ENCODE data around the gene NFAM1.

NFAM1 gene

DNA sequence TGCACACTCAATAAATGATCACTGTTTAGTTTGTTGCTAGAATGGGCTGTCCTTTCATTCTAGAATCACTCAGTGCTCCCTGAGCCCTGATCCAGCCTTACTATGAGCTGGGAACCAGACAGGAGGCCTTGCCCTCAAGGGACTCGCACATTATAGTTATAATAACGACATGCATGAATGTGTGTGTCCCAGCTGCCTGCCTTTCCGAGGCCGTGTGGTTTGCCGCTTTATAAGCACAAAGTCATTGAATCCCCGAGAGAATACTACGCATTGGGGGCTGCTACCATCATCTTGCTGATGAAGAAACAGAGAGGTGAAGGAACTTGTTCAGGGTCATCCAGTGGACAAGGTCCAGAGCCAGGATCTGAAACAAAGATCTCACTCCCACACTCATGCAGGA, 75.7 kb downstream of the NFAM1 start:
- no peak for DNase-seq

GRCh38 chr22:42353883-42354727, 78.1 kb downstream of the NFAM1 start:
- DNase-seq = peak; percentile 33

DNA sequence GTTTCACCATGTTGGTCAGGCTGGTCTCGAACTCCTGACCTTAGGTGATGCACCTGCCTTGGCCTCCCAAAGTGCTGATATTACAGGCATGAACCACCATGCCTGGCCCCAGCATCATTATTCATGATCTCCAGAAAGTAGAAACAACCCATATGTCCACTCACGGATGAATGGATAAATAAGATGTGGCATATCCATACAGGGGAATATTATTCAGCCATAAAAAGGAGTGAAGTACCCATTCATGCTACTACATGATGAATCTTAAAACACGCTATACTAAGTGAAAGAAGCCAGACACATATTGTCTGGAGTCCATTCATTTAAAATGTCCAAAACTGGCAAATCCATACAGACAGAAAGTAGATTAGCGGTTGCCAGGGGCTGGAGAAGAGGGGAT, 81.8 kb downstream of the NFAM1 start:
- DNase-seq = no peak

DNA sequence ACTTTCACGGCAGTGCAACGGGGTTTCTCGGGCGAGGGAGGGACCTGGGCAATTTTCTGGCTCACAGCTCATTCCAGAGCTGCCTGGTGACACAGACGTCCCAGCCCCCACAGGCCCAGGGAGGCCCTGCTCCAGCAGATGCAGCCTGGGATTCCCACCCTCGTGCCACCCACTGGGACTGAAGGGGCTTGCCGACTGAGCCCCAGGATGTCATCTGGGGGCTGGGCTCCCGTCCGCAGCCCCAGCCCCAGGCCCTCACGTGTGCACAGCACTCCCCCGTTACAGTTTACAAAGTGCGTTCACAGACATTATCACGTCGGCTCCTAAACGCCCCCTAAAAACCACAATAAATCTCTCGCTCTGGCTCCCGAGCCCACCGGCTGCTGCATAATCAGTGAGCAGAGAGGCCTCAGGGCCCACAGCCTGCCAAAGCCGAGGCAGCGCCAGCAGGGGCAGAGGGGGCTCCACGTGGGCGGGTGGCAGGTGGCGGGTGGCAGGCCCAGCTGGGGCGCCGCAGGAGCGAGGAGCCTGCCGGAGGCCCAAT, 84.8 kb downstream of the NFAM1 start:
- DNase-seq = no peak

DNA sequence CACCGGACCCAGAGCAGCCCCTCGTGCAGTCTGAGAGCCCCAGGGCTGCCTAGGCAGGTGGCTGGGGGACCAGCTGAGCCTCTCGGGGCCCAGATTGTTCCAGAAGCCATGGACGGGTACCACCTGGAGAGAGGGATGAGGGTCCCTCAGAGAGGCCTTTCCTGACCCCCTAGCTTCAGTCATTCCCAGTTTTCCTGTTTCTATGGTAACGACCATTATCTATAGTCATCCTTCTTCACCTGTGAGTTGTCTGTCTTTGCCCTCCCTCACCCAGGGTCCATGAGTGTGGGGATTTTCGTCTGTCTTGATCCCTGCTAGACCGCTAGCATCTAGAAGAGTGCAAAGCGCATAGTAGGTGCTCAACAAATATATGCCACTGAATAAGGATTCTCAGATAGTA, 85.5 kb downstream of the NFAM1 start:
- DNase-seq = no peak

DNA sequence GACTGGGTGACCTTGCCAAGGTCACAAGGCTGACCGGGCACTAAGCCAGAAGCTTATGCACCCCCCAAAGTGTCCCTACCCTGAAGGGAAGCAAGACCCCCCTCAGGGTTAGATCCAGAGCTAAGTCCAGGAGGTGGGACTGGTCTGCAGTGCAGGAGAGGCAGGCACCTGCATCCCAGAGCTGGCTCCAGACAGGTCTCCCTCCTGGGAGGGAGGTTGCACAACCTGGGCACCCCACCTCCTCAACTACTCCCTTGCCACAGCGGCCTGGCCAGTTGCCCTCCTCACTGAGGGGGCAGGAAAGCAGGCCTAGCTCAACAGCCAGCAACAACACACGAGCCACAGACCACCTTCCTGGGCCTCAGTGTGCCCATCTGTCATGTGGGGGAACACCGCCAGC, 86.7 kb downstream of the NFAM1 start:
- no peak for DNase-seq

DNA sequence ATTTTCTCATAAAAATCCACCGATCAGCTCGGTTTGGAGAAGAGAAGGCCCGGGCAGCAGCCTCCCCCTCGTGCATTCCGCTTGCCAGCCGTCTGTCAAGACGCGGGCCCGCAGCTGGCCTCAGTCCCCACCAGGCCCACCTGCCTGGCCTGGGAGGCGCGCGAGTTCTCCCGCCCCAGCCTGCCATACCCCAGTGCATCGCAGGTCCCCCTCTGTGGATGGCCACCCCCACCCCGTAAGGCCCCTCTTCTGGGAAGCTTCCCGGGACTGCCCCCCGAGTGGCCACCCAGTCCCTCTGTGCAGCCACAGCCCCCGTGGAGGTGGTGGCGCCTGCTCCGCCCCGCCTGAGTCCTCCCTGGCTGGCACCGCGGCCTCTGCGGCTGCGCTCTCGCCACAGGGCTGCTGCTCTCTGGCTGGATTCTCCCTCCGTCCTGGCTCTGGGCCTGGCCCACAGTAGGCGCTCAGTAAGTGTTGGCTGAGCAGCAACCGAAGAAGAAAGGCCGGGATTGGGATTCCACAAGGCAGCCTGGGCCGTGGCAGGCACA, 87.8 kb downstream of the NFAM1 start:
- no peak for DNase-seq

DNA sequence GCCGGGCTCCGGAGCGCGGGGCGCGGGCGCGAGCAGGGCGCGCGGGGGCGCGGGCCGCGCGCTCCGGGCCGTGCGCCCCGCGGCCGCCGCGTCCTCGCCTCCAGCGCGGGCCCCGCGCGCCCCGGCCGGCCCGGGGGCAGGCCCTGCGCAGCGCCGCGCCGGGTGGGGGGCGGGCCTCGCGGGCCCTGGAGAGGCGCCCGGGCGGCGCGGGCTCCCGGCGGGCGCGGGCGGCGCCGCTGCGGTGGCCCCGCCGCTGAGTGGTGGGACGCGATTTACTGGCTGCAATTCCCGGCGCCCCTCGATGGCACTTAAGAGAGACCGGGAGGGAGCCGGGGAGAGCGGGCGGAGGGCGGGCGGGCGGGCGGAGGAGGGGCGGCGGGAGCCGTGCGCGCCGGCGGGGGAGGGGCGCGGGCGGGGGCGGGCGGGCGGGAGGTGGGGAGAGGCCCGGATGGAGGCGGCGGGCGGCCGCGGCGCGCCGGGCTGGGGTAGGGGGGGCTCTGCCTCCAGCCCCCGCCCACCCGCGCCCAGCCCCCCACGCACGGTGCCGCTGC, 88.6 kb downstream of the NFAM1 start:
- DNase-seq = no peak

- DNase-seq = no peak
These were observed 89.1 kb downstream of the NFAM1 start for GRCh38 chr22:42343121-42343454.

GRCh38 chr22:42342426-42343120, 89.6 kb downstream of the NFAM1 start:
- DNase-seq = no peak

DNA sequence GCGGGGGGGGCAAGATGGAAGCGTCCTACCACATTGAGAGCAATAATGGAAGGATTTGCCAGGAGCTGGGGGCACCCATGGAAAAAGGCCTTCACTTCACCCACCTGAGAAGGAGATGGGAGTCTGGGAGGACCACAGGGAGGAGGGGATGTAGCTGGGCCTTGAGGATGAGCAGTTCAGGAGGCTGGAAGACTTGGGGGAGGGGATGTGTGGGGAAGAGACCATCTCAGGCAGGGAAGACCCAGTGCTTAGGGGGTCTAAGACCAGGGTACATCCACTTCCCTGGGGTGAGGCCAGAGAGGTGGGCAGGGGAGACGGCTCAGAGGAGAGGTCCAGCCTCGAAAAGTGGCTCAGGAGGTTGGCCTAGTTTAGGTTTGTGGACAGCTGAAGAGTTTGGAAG, 90.4 kb downstream of the NFAM1 start:
- DNase-seq = no peak

DNA sequence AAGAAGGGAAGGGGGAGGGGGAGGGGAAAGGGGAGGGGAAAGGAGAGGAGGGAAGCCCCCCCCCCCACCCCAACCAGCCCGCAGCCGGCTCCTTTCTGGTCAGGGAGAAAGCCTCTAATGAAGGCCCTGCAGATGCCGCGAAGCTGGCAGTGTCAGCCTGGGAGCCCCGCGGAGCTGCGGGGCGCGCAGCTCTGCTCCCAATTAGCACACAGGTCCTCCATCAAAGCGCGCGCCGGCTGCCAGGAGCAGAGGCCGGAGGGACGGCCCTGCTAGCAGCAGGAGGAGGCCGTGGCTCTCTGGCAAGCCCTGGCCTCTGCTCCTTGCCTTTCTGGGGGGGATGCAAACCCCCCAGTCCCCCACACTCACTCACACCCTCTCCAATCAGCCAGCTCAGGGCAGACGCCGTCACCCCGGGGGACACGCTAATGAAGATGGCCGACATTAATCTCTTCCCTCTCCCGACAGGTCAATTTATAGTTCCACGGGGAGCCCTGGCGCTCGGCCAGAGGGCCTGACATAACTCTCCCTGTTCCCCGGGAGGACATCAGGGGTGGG, 91.3 kb downstream of the NFAM1 start:
- DNase-seq = no peak

DNA sequence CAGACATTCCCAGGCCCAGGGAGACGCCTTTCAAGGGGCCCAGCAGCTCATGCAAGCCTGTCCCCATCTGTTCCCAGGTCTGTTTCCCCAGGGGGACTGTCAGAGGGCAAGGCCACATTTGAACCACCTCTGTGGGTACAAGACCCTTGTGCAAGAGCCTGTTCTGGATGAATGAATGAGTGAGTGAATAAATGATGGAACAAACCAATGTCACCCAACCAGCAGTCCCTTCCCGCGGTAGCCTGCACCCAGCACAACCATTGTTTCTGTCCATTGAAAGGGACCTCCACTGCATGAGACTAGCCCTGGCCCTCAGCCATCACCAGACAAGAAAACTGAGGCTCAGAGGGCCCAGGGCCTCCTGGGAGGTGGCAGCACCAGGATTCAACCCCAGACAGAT, 92.1 kb downstream of the NFAM1 start:
- no peak for DNase-seq

DNA sequence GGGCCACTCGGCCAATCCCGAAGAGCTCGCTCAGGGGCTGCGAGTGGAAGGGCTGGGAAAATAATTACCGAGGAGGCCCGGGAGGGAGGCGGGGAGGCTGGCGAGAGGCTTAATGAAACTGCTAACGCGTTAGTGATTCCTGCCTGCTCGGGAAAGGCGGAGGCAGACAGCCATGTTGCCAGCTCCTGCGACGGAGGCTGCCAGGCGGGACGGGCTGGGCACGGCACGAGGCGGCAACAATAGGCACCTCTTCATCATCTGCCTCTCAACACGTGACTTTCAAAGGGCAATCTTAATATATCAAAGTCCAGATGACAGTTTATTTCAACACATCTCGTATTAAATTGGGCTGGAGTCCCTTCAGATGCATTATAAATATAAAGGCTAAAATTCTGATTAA, 93.7 kb downstream of the NFAM1 start:
- DNase-seq = no peak

GRCh38 chr22:42337356-42337755, 94.8 kb downstream of the NFAM1 start:
- no peak for DNase-seq

DNA sequence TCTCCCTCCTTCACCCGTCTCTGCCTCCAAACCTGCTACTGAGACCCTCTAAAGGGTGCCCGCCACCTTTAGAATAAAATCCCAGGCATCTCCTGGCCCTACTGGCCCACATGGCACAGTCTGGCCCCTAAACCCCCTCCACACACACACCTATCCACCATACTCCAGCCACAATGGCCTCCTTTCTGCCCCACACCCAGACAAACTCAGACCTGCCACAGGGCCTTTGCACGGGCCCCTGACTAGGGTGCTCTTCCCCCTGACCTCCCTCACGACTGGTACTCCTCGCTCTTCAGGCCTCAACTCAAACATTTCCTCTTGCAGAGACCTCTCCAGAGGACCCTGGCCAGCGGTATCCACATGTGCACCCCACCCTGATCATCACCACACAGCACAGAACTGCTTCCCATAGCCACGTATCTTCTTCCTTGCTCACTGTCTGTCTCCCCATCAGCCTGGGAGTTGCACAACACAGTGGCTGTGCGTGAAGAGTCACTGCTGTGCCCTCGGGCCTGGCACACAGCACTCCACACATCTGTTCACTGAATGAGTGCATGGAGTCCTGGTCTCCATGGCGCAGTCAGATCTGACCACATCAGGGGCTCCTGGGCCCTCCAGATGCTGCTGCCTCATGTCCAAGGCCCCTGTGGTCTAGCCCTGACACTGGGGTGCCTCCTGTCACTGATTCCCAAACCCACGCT, 95.5 kb downstream of the NFAM1 start:
- DNase-seq = no peak

DNA sequence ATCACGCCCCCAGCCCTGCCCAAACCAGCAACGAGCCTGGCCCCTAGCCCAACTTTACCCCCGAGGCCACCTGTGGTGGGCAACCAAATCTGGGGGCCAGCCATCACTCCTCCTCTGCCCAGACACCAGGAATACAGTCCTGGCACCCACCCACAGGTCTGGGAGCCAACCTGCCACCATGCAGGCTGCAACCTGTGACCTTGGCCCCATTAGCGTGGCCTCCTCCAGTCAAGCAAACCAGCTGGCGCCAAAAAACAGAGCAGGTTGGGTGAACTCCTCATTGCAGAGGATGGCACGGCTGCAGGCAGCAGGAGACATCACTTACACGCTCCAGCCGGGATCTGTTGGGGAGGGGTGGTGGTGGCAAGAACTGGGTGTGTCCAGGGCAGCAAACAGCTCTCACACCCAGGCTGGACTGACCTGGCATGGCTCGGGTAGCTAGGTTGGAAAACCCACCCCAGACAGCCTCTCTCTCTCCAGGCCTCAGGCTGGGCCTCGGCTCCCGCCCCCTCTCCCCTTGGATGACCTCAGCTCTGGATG, 96.3 kb downstream of the NFAM1 start:
- no peak for DNase-seq

- no peak for DNase-seq
These were observed 97.2 kb downstream of the NFAM1 start for GRCh38 chr22:42334875-42335512.

- no peak for DNase-seq
These were observed 98.7 kb downstream of the NFAM1 start for GRCh38 chr22:42333544-42333943.

DNA sequence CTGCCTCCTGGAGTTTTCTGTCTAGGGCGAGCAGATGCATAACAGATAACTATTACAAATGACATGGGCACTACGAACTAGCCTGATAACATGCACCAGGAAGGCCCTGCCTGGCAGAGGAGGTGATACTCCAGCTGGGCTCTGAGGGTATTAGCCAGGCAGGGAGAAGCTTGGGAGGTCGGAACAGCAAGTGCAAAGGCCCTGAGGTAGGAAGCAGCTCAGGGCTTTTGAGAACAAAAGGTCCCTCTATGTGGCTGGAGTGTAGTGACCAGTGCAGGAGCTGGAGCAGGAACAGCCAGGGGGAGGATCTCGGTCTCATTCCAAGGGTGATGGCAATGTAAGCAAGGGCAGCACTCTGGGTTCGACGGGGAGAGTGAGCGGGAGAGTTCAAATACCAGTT, 100.1 kb downstream of the NFAM1 start:
- no peak for DNase-seq

- DNase-seq = no peak
These were observed 101.2 kb downstream of the NFAM1 start for GRCh38 chr22:42331014-42331413.
